WTC11 (cell line): ENCODE results near the gene AVPR2. TPM values are rescaled to one million over a fixed set of nuclear protein-coding genes. Genes with fewer than 3 reads are reported as not detected.

Source experiments
- ATAC-seq: fragments of 200-7000 bp; cut with Tn5 transposase; 2 replicates; pipeline ENCODE4 v1.10.0; 2021; ENCODE audit warnings: mild to moderate bottlenecking, moderate library complexity
- CTCF ChIA-PET: fragments of 300-600 bp; sonication (Branson Sonifier 250); formaldehyde crosslinking; loops from one replicate; lab custom pipeline; 2021; ENCODE audit warnings: antibody characterized with exemption; lab: Charles Lee
- POLR2A ChIA-PET: fragments of 350-600 bp; sonication (Branson Sonifier 250); formaldehyde crosslinking; loops from one replicate; lab custom pipeline; 2021; ENCODE audit warnings: antibody characterized with exemption; lab: Charles Lee
- DNase-seq: peaks from one replicate; pipeline ENCODE4 v3.0.0; 2021; ENCODE audit warnings: low spot score
- H3K27ac Mint-ChIP-seq: 2 replicates; pipeline ENCODE4 v1.8.0; 2021; ENCODE audit warnings: mixed read lengths
- H3K27me3 Mint-ChIP-seq: 2 replicates; pipeline ENCODE4 v1.8.0; 2021; ENCODE audit warnings: low read depth, mild to moderate bottlenecking, moderate library complexity, mixed read lengths
- H3K36me3 Mint-ChIP-seq: 2 replicates; pipeline ENCODE4 v1.8.0; 2021; ENCODE audit warnings: mixed read lengths
- H3K4me1 Mint-ChIP-seq: 2 replicates; pipeline ENCODE4 v1.8.0; 2022; ENCODE audit warnings: mixed read lengths
- H3K4me3 Mint-ChIP-seq: 2 replicates; pipeline ENCODE4 v1.8.0; 2021; ENCODE audit warnings: mild to moderate bottlenecking, moderate library complexity, mixed read lengths
- H3K9me3 Mint-ChIP-seq: 2 replicates; pipeline ENCODE4 v1.8.0; 2021; ENCODE audit warnings: mixed read lengths
- ELF4 ChIP-seq: sonication (generic); formaldehyde crosslinking; IDR thresholded peaks from 2 replicates; pipeline ENCODE4 v1.8.1; 2022; ENCODE audit warnings: low read depth, mild to moderate bottlenecking, moderate library complexity, missing genetic modification reagents
- ESRRA ChIP-seq: sonication (generic); formaldehyde crosslinking; IDR thresholded peaks from 2 replicates; pipeline ENCODE4 v1.8.1; 2022; ENCODE audit warnings: mild to moderate bottlenecking, missing genetic modification reagents, borderline replicate concordance
- GRHL2 ChIP-seq: fragments of 250-450 bp; sonication (Bioruptor Pico); IDR thresholded peaks from 2 replicates; pipeline ENCODE4 v1.8.0; 2022; ENCODE audit warnings: mild to moderate bottlenecking, moderate library complexity; ENCODE audit not compliant: insufficient replicate concordance, severe bottlenecking
- HMGA2 ChIP-seq: fragments of 250-450 bp; sonication (Bioruptor Pico); IDR thresholded peaks from 2 replicates; pipeline ENCODE4 v1.4.0; 2021; ENCODE audit warnings: mild to moderate bottlenecking, moderate library complexity
- ZNF121 ChIP-seq: sonication (generic); formaldehyde crosslinking; IDR thresholded peaks from 2 replicates; pipeline ENCODE4 v1.8.0; 2023; ENCODE audit warnings: missing genetic modification reagents
- ZNF423 ChIP-seq: fragments of 250-450 bp; sonication (Bioruptor Pico); IDR thresholded peaks from 2 replicates; pipeline ENCODE4 v2.1.2; 2022; ENCODE audit warnings: mild to moderate bottlenecking, moderate library complexity
- total RNA-seq: library from RNA; stranded (reverse); gene quantifications from 3 replicates; pipeline ENCODE4 v1.2.3, GENCODE V29; 2021
- TF ChIP-seq, protein P1 (sequence below): sonication (generic); formaldehyde crosslinking; IDR thresholded peaks from 2 replicates; pipeline ENCODE4 v1.8.1; 2023; ENCODE audit warnings: mild to moderate bottlenecking, missing genetic modification reagents, borderline replicate concordance
- TF ChIP-seq, protein P2 (sequence below): sonication (generic); formaldehyde crosslinking; IDR thresholded peaks from 2 replicates; pipeline ENCODE4 v1.8.0; 2022; ENCODE audit warnings: mild to moderate bottlenecking, missing genetic modification reagents
- TF ChIP-seq, protein P3 (sequence below): fragments of 250-450 bp; sonication (Bioruptor Pico); IDR thresholded peaks from 2 replicates; pipeline ENCODE4 v1.8.0; 2021; ENCODE audit warnings: mild to moderate bottlenecking
- TF ChIP-seq, protein P4 (sequence below): sonication (generic); formaldehyde crosslinking; IDR thresholded peaks from 2 replicates; pipeline ENCODE4 v1.8.1; 2023; ENCODE audit warnings: mild to moderate bottlenecking, missing genetic modification reagents, moderate library complexity
- TF ChIP-seq, protein P5 (sequence below): sonication (generic); formaldehyde crosslinking; IDR thresholded peaks from 2 replicates; pipeline ENCODE4 v1.8.1; 2023; ENCODE audit warnings: mild to moderate bottlenecking, missing genetic modification reagents
- TF ChIP-seq, protein P6 (sequence below): sonication (generic); formaldehyde crosslinking; IDR thresholded peaks from 2 replicates; pipeline ENCODE4 v1.8.0; 2022; ENCODE audit warnings: mild to moderate bottlenecking, missing genetic modification reagents
- TF ChIP-seq, protein P7 (sequence below): sonication (generic); formaldehyde crosslinking; IDR thresholded peaks from 2 replicates; pipeline ENCODE4 v1.8.1; 2022; ENCODE audit warnings: low read depth, missing genetic modification reagents, borderline replicate concordance
- TF ChIP-seq, protein P8 (sequence below): sonication (generic); formaldehyde crosslinking; IDR thresholded peaks from 2 replicates; pipeline ENCODE4 v1.8.1; 2022; ENCODE audit warnings: mild to moderate bottlenecking, missing genetic modification reagents, moderate library complexity, borderline replicate concordance

Gene AVPR2
- total RNA-seq, 1 experiment from 2014 or later = 0.11 TPM

DNA sequence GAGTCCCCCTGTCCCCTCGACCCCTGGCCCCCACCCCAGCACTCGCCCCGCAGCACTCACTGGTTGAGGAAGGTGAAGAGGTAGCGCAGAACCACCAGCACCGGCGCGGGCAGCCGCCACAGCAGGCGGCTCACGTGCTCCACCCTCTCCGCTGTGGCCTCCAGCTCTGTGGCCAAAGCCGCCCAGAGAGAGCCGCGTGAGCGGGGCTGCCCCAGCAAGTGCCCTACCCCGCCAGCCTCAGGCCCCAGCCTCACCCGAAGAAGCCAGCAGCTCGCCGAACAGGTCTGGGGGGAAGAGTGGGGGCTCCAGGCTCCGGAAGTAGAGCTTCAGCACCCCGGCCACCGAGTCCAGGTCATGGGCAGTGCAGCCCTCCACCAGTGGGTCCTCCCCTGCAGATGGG, 6.0 kb downstream of the AVPR2 start:
- no peak for ATAC-seq
- TF ChIP-seq, protein P1, sequence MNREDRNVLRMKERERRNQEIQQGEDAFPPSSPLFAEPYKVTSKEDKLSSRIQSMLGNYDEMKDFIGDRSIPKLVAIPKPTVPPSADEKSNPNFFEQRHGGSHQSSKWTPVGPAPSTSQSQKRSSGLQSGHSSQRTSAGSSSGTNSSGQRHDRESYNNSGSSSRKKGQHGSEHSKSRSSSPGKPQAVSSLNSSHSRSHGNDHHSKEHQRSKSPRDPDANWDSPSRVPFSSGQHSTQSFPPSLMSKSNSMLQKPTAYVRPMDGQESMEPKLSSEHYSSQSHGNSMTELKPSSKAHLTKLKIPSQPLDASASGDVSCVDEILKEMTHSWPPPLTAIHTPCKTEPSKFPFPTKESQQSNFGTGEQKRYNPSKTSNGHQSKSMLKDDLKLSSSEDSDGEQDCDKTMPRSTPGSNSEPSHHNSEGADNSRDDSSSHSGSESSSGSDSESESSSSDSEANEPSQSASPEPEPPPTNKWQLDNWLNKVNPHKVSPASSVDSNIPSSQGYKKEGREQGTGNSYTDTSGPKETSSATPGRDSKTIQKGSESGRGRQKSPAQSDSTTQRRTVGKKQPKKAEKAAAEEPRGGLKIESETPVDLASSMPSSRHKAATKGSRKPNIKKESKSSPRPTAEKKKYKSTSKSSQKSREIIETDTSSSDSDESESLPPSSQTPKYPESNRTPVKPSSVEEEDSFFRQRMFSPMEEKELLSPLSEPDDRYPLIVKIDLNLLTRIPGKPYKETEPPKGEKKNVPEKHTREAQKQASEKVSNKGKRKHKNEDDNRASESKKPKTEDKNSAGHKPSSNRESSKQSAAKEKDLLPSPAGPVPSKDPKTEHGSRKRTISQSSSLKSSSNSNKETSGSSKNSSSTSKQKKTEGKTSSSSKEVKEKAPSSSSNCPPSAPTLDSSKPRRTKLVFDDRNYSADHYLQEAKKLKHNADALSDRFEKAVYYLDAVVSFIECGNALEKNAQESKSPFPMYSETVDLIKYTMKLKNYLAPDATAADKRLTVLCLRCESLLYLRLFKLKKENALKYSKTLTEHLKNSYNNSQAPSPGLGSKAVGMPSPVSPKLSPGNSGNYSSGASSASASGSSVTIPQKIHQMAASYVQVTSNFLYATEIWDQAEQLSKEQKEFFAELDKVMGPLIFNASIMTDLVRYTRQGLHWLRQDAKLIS (CRISPR knock-in tag) = no peak
- no peaks in the 10 kb centered on the region; the same call in 1 of the 2 replicates for H3K4me1 Mint-ChIP-seq
- H3K27ac Mint-ChIP-seq = no peak overlapping the region
- no peaks in the 10 kb centered on the region; the same call in 1 of the 2 replicates for H3K27me3 Mint-ChIP-seq
- POLR2A ChIA-PET = interaction anchor here (1.0 kb wide), 1 partner anchor 116 kb away, joined by 3 read pairs; the partner anchor contains the start of genes IDH3G and SSR4
- no peaks in the 10 kb centered on the region for H3K36me3 Mint-ChIP-seq
- CTCF ChIA-PET = interaction anchor here (0.7 to 1.6 kb wide), 15 partner anchors 9 to 131 kb away, joined by 3 to 15 read pairs (median 5); partner anchors contain the start of gene L1CAM
- H3K4me3 Mint-ChIP-seq = no peak overlapping the region
- no peak for DNase-seq
- no peaks in the 10 kb centered on the region for H3K9me3 Mint-ChIP-seq

DNA sequence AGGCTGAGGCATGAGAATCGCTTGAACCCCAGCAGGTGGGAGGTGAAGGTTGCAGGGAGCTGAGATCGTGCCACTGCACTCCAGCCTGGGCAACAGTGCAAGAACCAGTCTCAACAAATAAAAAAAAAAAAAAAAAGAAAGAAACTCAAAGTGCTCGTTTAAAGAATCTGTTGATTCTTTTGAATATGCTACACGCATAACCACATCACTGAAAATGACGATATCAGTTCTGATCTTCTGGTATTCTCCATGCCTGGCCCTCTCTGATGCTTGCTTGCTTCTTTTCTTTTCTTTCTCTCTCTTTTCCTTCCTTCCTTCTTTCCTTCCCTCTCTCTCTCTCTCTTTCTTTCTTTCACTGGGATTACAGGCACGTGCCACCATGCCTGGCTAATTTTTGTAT, 7.3 kb downstream of the AVPR2 start:
- Mint-ChIP-seq H3K9me3 (no peaks in the 10 kb centered on the region), H3K27me3 (no peaks in the 10 kb centered on the region; the same call in 1 of the 2 replicates), H3K27ac (no peak overlapping the region; the same call in 1 of the 2 replicates), H3K4me1 (no peaks in the 10 kb centered on the region; the same call in 1 of the 2 replicates), H3K36me3 (peaks cover 8% of the 10 kb centered on the region; the same call in 1 of the 2 replicates), H3K4me3 (no peak overlapping the region)
- ChIA-PET CTCF (interaction anchor here (1.2 to 2.1 kb wide), 2 partner anchors 11 to 59 kb away, joined by 3 to 8 read pairs; no protein-coding TSS in a partner anchor), POLR2A (interaction anchor here (1.6 kb wide), 1 partner anchor 11 kb away, joined by 3 read pairs; no protein-coding TSS in a partner anchor)
- DNase-seq (no peak), ATAC-seq (no peak)
- TF ChIP-seq, protein P2, sequence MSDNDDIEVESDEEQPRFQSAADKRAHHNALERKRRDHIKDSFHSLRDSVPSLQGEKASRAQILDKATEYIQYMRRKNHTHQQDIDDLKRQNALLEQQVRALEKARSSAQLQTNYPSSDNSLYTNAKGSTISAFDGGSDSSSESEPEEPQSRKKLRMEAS (CRISPR knock-in tag) = no peak
- no peak for TF ChIP-seq ESRRA (CRISPR knock-in tag)
- TF ChIP-seq, protein P3, sequence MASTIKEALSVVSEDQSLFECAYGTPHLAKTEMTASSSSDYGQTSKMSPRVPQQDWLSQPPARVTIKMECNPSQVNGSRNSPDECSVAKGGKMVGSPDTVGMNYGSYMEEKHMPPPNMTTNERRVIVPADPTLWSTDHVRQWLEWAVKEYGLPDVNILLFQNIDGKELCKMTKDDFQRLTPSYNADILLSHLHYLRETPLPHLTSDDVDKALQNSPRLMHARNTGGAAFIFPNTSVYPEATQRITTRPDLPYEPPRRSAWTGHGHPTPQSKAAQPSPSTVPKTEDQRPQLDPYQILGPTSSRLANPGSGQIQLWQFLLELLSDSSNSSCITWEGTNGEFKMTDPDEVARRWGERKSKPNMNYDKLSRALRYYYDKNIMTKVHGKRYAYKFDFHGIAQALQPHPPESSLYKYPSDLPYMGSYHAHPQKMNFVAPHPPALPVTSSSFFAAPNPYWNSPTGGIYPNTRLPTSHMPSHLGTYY (CRISPR knock-in tag) = no peak
- TF ChIP-seq, protein P4, sequence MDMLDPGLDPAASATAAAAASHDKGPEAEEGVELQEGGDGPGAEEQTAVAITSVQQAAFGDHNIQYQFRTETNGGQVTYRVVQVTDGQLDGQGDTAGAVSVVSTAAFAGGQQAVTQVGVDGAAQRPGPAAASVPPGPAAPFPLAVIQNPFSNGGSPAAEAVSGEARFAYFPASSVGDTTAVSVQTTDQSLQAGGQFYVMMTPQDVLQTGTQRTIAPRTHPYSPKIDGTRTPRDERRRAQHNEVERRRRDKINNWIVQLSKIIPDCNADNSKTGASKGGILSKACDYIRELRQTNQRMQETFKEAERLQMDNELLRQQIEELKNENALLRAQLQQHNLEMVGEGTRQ = no peak
- TF ChIP-seq, protein P5, sequence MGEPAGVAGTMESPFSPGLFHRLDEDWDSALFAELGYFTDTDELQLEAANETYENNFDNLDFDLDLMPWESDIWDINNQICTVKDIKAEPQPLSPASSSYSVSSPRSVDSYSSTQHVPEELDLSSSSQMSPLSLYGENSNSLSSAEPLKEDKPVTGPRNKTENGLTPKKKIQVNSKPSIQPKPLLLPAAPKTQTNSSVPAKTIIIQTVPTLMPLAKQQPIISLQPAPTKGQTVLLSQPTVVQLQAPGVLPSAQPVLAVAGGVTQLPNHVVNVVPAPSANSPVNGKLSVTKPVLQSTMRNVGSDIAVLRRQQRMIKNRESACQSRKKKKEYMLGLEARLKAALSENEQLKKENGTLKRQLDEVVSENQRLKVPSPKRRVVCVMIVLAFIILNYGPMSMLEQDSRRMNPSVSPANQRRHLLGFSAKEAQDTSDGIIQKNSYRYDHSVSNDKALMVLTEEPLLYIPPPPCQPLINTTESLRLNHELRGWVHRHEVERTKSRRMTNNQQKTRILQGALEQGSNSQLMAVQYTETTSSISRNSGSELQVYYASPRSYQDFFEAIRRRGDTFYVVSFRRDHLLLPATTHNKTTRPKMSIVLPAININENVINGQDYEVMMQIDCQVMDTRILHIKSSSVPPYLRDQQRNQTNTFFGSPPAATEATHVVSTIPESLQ = no peak
- no peak for TF ChIP-seq ZNF121 (CRISPR knock-in tag)

DNA sequence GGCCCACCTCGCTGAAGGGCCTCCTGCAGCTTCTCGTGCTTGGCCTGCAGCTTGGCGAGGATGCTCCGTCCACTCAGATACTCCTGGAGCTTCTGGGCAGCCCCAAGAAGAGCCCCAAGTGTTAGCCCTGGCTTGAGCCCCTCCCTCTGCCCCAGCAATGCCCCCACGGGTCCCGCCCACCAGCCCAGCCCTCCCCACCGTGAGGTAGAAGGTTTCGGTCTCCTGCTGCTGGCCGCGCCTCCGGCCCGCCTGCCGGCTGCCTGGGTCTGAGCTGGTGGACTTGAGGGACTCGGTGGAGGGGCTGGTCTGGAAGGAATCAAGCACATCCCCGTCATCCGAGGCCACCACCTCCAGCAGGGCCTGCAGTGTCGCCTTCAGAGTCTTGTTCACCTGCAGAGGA, 8.7 kb downstream of the AVPR2 start:
- H3K4me1 Mint-ChIP-seq = no peaks in the 10 kb centered on the region; the same call in 1 of the 2 replicates
- no peaks in the 10 kb centered on the region; the same call in 1 of the 2 replicates for H3K27me3 Mint-ChIP-seq
- ChIA-PET POLR2A (interaction anchor here (1.6 kb wide), 1 partner anchor 10 kb away, joined by 3 read pairs; no protein-coding TSS in a partner anchor), CTCF (interaction anchor here (2.1 kb wide), 1 partner anchor 10 kb away, joined by 8 read pairs; no protein-coding TSS in a partner anchor)
- H3K4me3 Mint-ChIP-seq = no peak overlapping the region
- no peaks in the 10 kb centered on the region for H3K9me3 Mint-ChIP-seq
- no peak for ATAC-seq
- H3K36me3 Mint-ChIP-seq = peaks cover 15% of the 10 kb centered on the region
- no peak for DNase-seq
- H3K27ac Mint-ChIP-seq = no peak overlapping the region
- TF ChIP-seq, protein P4 = no peak
- TF ChIP-seq, protein P6, sequence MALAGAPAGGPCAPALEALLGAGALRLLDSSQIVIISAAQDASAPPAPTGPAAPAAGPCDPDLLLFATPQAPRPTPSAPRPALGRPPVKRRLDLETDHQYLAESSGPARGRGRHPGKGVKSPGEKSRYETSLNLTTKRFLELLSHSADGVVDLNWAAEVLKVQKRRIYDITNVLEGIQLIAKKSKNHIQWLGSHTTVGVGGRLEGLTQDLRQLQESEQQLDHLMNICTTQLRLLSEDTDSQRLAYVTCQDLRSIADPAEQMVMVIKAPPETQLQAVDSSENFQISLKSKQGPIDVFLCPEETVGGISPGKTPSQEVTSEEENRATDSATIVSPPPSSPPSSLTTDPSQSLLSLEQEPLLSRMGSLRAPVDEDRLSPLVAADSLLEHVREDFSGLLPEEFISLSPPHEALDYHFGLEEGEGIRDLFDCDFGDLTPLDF (CRISPR knock-in tag) = no peak
- TF ChIP-seq, protein P7, sequence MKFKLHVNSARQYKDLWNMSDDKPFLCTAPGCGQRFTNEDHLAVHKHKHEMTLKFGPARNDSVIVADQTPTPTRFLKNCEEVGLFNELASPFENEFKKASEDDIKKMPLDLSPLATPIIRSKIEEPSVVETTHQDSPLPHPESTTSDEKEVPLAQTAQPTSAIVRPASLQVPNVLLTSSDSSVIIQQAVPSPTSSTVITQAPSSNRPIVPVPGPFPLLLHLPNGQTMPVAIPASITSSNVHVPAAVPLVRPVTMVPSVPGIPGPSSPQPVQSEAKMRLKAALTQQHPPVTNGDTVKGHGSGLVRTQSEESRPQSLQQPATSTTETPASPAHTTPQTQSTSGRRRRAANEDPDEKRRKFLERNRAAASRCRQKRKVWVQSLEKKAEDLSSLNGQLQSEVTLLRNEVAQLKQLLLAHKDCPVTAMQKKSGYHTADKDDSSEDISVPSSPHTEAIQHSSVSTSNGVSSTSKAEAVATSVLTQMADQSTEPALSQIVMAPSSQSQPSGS (CRISPR knock-in tag) = no peak
- no peak for TF ChIP-seq GRHL2 (CRISPR knock-in tag)
- no peak for TF ChIP-seq ELF4 (CRISPR knock-in tag)
- no peak for TF ChIP-seq ZNF423 (CRISPR knock-in tag)
- no peak for TF ChIP-seq HMGA2 (CRISPR knock-in tag)
- TF ChIP-seq, protein P8, sequence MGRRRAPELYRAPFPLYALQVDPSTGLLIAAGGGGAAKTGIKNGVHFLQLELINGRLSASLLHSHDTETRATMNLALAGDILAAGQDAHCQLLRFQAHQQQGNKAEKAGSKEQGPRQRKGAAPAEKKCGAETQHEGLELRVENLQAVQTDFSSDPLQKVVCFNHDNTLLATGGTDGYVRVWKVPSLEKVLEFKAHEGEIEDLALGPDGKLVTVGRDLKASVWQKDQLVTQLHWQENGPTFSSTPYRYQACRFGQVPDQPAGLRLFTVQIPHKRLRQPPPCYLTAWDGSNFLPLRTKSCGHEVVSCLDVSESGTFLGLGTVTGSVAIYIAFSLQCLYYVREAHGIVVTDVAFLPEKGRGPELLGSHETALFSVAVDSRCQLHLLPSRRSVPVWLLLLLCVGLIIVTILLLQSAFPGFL (CRISPR knock-in tag) = no peak
